Measurements from ENCODE around the gene RNF138. TPM values are rescaled to one million over a fixed set of nuclear protein-coding genes. Genes with fewer than 3 reads are reported as not detected.

The RNF138 gene
- total and polyA plus RNA-seq, 2 donors (not counting 1 experiment from before 2014, with no cell fraction given), result 30.9 to 60.8 TPM

DNA sequence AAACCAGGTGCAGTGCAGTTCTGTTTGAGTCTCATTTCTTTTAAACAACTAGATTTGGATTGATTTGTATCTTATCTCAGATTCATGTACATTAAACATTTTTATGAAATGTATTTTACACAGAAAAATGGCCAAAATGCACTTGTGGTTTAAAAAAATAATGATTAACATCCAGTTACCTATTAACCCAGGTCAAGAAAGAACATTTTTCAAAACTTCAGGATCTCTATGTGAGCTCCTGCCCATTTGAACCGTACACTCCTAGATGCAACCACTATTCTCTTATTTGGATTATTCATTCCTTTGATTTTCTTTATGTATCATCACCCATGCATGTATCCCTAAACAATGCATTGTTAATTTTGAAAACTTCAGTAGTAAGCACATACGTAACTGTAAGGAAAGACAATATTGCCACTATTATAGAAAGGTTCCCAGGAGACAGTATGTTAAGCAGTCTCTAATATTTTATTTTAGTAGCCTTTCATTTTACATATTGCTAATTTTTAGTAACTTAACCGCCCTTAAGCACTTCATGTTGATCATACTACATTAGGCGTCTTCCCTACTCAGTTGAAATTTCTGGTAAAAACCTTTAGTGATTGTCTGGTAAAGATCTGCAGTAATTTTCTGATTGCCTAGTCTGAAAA, 22.7 kb downstream of the RNF138 start:
- TF ChIP-seq, protein P1, sequence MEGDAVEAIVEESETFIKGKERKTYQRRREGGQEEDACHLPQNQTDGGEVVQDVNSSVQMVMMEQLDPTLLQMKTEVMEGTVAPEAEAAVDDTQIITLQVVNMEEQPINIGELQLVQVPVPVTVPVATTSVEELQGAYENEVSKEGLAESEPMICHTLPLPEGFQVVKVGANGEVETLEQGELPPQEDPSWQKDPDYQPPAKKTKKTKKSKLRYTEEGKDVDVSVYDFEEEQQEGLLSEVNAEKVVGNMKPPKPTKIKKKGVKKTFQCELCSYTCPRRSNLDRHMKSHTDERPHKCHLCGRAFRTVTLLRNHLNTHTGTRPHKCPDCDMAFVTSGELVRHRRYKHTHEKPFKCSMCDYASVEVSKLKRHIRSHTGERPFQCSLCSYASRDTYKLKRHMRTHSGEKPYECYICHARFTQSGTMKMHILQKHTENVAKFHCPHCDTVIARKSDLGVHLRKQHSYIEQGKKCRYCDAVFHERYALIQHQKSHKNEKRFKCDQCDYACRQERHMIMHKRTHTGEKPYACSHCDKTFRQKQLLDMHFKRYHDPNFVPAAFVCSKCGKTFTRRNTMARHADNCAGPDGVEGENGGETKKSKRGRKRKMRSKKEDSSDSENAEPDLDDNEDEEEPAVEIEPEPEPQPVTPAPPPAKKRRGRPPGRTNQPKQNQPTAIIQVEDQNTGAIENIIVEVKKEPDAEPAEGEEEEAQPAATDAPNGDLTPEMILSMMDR (IDR thresholded peaks at IDR 0.05), result no peak
- no peak for TF ChIP-seq EZH2 (IDR thresholded peaks at IDR 0.05; ENCODE audit: borderline replicate concordance, insufficient read depth, low read depth, low read length, poor library complexity, severe bottlenecking)
- H3K27ac Mint-ChIP-seq, result no peak overlapping the region
- Histone ChIP-seq H3K4me2 (replicated peaks; ENCODE audit: low read depth, low read length, poor library complexity, severe bottlenecking) (no peak overlapping the region), H3K27me3 (replicated peaks in 1 of 4; ENCODE audit: control extremely low read depth in 1 of 4, control insufficient read depth in 3 of 4, insufficient read depth in 4 of 4, low read length in 3 of 4) (no peaks in the 10 kb centered on the region), H3K27ac (ENCODE audit: low read length in 2 of 2) (no peak overlapping the region), H3K79me2 (ENCODE audit: control insufficient read depth, insufficient read depth, low read length) (peaks cover 89% of the 10 kb centered on the region), H3K9ac (ENCODE audit: low read length) (no peak overlapping the region), H3K36me3 (replicated peaks in 1 of 2; ENCODE audit: control extremely low read depth in 1 of 2, control insufficient read depth in 1 of 2, extremely low read depth in 1 of 2, insufficient read depth in 2 of 2, low read length in 1 of 2) (peaks cover 10 to 51% of the 10 kb centered on the region in 2 experiments), H2AFZ (ENCODE audit: insufficient read depth, low read depth, low read length, poor library complexity, severe bottlenecking) (no peak overlapping the region), H3K4me1 (ENCODE audit: control insufficient read depth in 2 of 2, insufficient read depth in 2 of 2, low read length in 2 of 2) (no peaks in the 10 kb centered on the region), H3K4me3 (ENCODE audit: control extremely low read depth in 1 of 5, extremely low read depth in 1 of 5, insufficient read depth in 1 of 5, low read depth in 2 of 5, low read length in 4 of 5) (no peak overlapping the region), H3K9me3 (ENCODE audit: control extremely low read depth in 1 of 3, control insufficient read depth in 2 of 3, insufficient read depth in 1 of 3, low read length in 2 of 3) (no peaks in the 10 kb centered on the region), H4K20me1 (ENCODE audit: control insufficient read depth, insufficient read depth, low read length, poor library complexity, severe bottlenecking) (peaks cover 58% of the 10 kb centered on the region)
- DNase-seq (no peak), ATAC-seq (ENCODE audit: low read depth) (no peak)
- ChIA-PET CTCF (no interaction called here), POLR2A (no interaction called here)
- no CpG with 5 or more reads among the region's 4 CpGs for WGBS (ENCODE audit: insufficient coverage)
- no peaks in the 10 kb centered on the region for H3K27me3 Mint-ChIP-seq
- intact Hi-C loops (cut with micrococcal nuclease), result no loop called here
- H3K9me3 Mint-ChIP-seq (ENCODE audit: insufficient read depth), result no peaks in the 10 kb centered on the region
- H3K4me3 Mint-ChIP-seq, result no peak overlapping the region
- peaks cover 19% of the 10 kb centered on the region for H3K4me1 Mint-ChIP-seq

DNA sequence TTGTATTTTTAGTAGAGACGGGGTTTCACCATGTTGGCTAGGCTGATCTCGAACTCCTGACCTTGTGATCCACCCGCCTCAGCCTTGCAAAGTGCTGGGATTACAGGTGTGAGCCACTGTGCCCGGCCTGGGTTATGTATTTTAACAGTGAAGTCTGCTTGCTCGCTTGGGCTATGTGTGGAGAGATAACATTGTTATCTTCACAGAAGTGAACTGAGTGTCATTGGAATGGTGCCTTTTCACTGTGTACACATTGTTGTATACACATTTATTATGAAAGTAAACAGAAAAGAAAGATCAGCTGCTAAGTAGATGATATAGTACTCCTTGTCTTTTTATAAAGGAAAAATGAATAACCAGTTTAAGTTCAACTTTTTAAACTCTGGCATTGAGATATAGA, 30.4 kb downstream of the RNF138 start:
- DNase-seq (no peak), ATAC-seq (ENCODE audit: low read depth) (no peak)
- Histone ChIP-seq H3K9ac (ENCODE audit: low read length) (no peak overlapping the region), H2AFZ (ENCODE audit: insufficient read depth, low read depth, low read length, poor library complexity, severe bottlenecking) (no peak overlapping the region), H3K9me3 (ENCODE audit: control extremely low read depth in 1 of 3, control insufficient read depth in 2 of 3, insufficient read depth in 1 of 3, low read length in 2 of 3) (no peaks in the 10 kb centered on the region), H3K36me3 (replicated peaks in 1 of 2; ENCODE audit: control extremely low read depth in 1 of 2, control insufficient read depth in 1 of 2, extremely low read depth in 1 of 2, insufficient read depth in 2 of 2, low read length in 1 of 2) (peaks cover 18 to 36% of the 10 kb centered on the region in 2 experiments), H3K79me2 (ENCODE audit: control insufficient read depth, insufficient read depth, low read length) (peaks cover 22% of the 10 kb centered on the region), H3K4me1 (ENCODE audit: control insufficient read depth in 2 of 2, insufficient read depth in 2 of 2, low read length in 2 of 2) (no peaks in the 10 kb centered on the region), H3K27ac (ENCODE audit: low read length in 2 of 2) (no peak overlapping the region), H3K27me3 (replicated peaks in 1 of 4; ENCODE audit: control extremely low read depth in 1 of 4, control insufficient read depth in 3 of 4, insufficient read depth in 4 of 4, low read length in 3 of 4) (no peaks in the 10 kb centered on the region), H4K20me1 (ENCODE audit: control insufficient read depth, insufficient read depth, low read length, poor library complexity, severe bottlenecking) (peaks cover 6% of the 10 kb centered on the region), H3K4me3 (ENCODE audit: control extremely low read depth in 1 of 5, extremely low read depth in 1 of 5, insufficient read depth in 1 of 5, low read depth in 2 of 5, low read length in 4 of 5) (no peak overlapping the region), H3K4me2 (replicated peaks; ENCODE audit: low read depth, low read length, poor library complexity, severe bottlenecking) (no peak overlapping the region)
- H3K4me3 Mint-ChIP-seq, result no peak overlapping the region
- H3K27ac Mint-ChIP-seq, result no peak overlapping the region
- POLR2A ChIA-PET, result no interaction called here
- H3K4me1 Mint-ChIP-seq, result no peaks in the 10 kb centered on the region
- WGBS (ENCODE audit: insufficient coverage), result 100% methylated on average over 3 of the region's 5 CpGs
- no peaks in the 10 kb centered on the region for H3K9me3 Mint-ChIP-seq (ENCODE audit: insufficient read depth)
- no peaks in the 10 kb centered on the region for H3K27me3 Mint-ChIP-seq
- TF ChIP-seq EZH2 (IDR thresholded peaks at IDR 0.05; ENCODE audit: borderline replicate concordance, insufficient read depth, low read depth, low read length, poor library complexity, severe bottlenecking), result no peak
- TF ChIP-seq, protein P1 (IDR thresholded peaks at IDR 0.05), result no peak
- CTCF ChIA-PET, result no interaction called here
- intact Hi-C loops (cut with micrococcal nuclease), result no loop called here

Measured in B cell (primary cell).